Effector memory CD4-positive, alpha-beta T cell (primary cell): ENCODE results near the gene EXOSC5.
A peak's percentile ranks its signal among the peaks of the same experiment; 100 is the strongest.
"Not testable (repeated sequence)": the region's sequence is repeated elsewhere in the genome, so short reads cannot be mapped to it uniquely, and the experiment has no call there.

Experiments used
- DNase-seq, 3 donors: peaks; one replicate each; pipeline ENCODE4 v3.0.0-alpha.2; 2020
- H3K27ac ChIP-seq: 2 replicates; pipeline ENCODE4 v1.7.0; 2013; ENCODE audit warnings: mild to moderate bottlenecking, low read length, moderate library complexity; ENCODE audit not compliant: insufficient read depth, poor library complexity, severe bottlenecking
- H3K27me3 ChIP-seq: replicated peaks from 2 replicates; pipeline ENCODE4 v1.7.0; 2013; ENCODE audit warnings: mild to moderate bottlenecking, low read length; ENCODE audit not compliant: insufficient read depth, control insufficient read depth, poor library complexity, severe bottlenecking
- H3K36me3 ChIP-seq: 2 replicates; pipeline ENCODE4 v1.7.0; 2013; ENCODE audit warnings: mild to moderate bottlenecking, low read length, moderate library complexity; ENCODE audit not compliant: control insufficient read depth, insufficient read depth
- H3K4me1 ChIP-seq: 2 replicates; pipeline ENCODE4 v1.7.0; 2013; ENCODE audit warnings: low read length, mild to moderate bottlenecking; ENCODE audit not compliant: control insufficient read depth, insufficient read depth, poor library complexity, severe bottlenecking
- H3K4me3 ChIP-seq: 2 replicates; pipeline ENCODE4 v1.7.0; 2013; ENCODE audit warnings: low read length, low read depth, mild to moderate bottlenecking; ENCODE audit not compliant: insufficient read depth, poor library complexity, severe bottlenecking
- H3K9me3 ChIP-seq: 2 replicates; pipeline ENCODE4 v1.7.0; 2013; ENCODE audit warnings: mild to moderate bottlenecking, low read length, moderate library complexity; ENCODE audit not compliant: control insufficient read depth

Gene EXOSC5

GRCh38 chr19:41392775-41393174, 4.4 kb downstream of the EXOSC5 start:
- Histone ChIP-seq H3K27ac (no peak overlapping the region), H3K36me3 (peaks cover 39% of the 10 kb centered on the region), H3K9me3 (no peaks in the 10 kb centered on the region), H3K4me3 (no peak overlapping the region), H3K27me3 (no peaks in the 10 kb centered on the region), H3K4me1 (peaks cover 5% of the 10 kb centered on the region)
- DNase-seq: no peak

- Histone ChIP-seq H3K4me3 (no peak overlapping the region), H3K27ac (no peak overlapping the region), H3K9me3 (no peaks in the 10 kb centered on the region), H3K36me3 (peaks cover 44% of the 10 kb centered on the region), H3K27me3 (no peaks in the 10 kb centered on the region), H3K4me1 (peaks cover 5% of the 10 kb centered on the region)
- no peak for DNase-seq
These were observed 5.5 kb downstream of the EXOSC5 start for GRCh38 chr19:41391618-41392017.

- Histone ChIP-seq H3K27me3 (no peaks in the 10 kb centered on the region), H3K36me3 (peaks cover 37% of the 10 kb centered on the region), H3K27ac (no peak overlapping the region), H3K9me3 (no peaks in the 10 kb centered on the region), H3K4me1 (no peaks in the 10 kb centered on the region), H3K4me3 (no peak overlapping the region)
- no peak for DNase-seq
These were observed 10.7 kb downstream of the EXOSC5 start for GRCh38 chr19:41386442-41386841.

GRCh38 chr19:41384351-41384750, 12.8 kb downstream of the EXOSC5 start:
- peaks cover 19% of the 10 kb centered on the region for H3K36me3 ChIP-seq
- H3K4me3 ChIP-seq: no peak overlapping the region

GRCh38 chr19:41381536-41381935, 15.6 kb downstream of the EXOSC5 start:
- not testable (repeated sequence) for H3K36me3 ChIP-seq, H3K4me3 ChIP-seq, H3K27me3 ChIP-seq, H3K4me1 ChIP-seq, H3K27ac ChIP-seq, H3K9me3 ChIP-seq, DNase-seq

More at GRCh38 chr19:41384351-41384750, 12.8 kb downstream of the EXOSC5 start:
- no peaks in the 10 kb centered on the region for H3K9me3 ChIP-seq
- no peaks in the 10 kb centered on the region for H3K4me1 ChIP-seq
- H3K27ac ChIP-seq: no peak overlapping the region
- no peak for DNase-seq
- H3K27me3 ChIP-seq: no peaks in the 10 kb centered on the region

GRCh38 chr19:41377977-41378709, 19.0 kb downstream of the EXOSC5 start:
- no peak for DNase-seq
- H3K9me3 ChIP-seq: no peaks in the 10 kb centered on the region
- H3K4me3 ChIP-seq: no peak overlapping the region
- H3K27me3 ChIP-seq: no peaks in the 10 kb centered on the region
- no peaks in the 10 kb centered on the region for H3K36me3 ChIP-seq
- no peaks in the 10 kb centered on the region for H3K4me1 ChIP-seq
- H3K27ac ChIP-seq: no peak overlapping the region

GRCh38 chr19:41376998-41377365, 20.2 kb downstream of the EXOSC5 start:
- no peaks in the 10 kb centered on the region for H3K4me1 ChIP-seq
- peak overlapping the region; percentile 40 for H3K27ac ChIP-seq
- H3K36me3 ChIP-seq: no peaks in the 10 kb centered on the region
- H3K27me3 ChIP-seq: no peaks in the 10 kb centered on the region
- no peaks in the 10 kb centered on the region for H3K9me3 ChIP-seq
- peak overlapping the region; percentile 64 for H3K4me3 ChIP-seq
- DNase-seq: no peak

- peak within 1 kb of the TSS; percentile 40 for H3K27ac ChIP-seq
These were observed 20.7 kb downstream of the EXOSC5 start, which contains the start of gene TMEM91 for GRCh38 chr19:41376241-41376997. Gene TMEM91 (plus strand): TSS chr19:41376533. CDS start chr19:41378310, 1,777 bp downstream.

GRCh38 chr19:41373993-41374392, 23.2 kb downstream of the EXOSC5 start:
- DNase-seq: no peak
- H3K4me1 ChIP-seq: no peaks in the 10 kb centered on the region
- no peaks in the 10 kb centered on the region for H3K9me3 ChIP-seq
- no peak overlapping the region for H3K4me3 ChIP-seq
- H3K27me3 ChIP-seq: no peaks in the 10 kb centered on the region
- H3K27ac ChIP-seq: no peak overlapping the region
- H3K36me3 ChIP-seq: no peaks in the 10 kb centered on the region

More at GRCh38 chr19:41376241-41376997, 20.7 kb downstream of the EXOSC5 start, which contains the start of gene TMEM91:
- H3K9me3 ChIP-seq: no peaks in the 10 kb centered on the region
- DNase-seq: no peak
- H3K27me3 ChIP-seq: no peaks in the 10 kb centered on the region
- H3K4me1 ChIP-seq: no peaks in the 10 kb centered on the region
- H3K36me3 ChIP-seq: no peaks in the 10 kb centered on the region
- peak within 1 kb of the TSS; percentile 64 for H3K4me3 ChIP-seq

GRCh38 chr19:41372501-41372900, 24.7 kb downstream of the EXOSC5 start:
- Histone ChIP-seq H3K27ac (no peak overlapping the region), H3K4me1 (no peaks in the 10 kb centered on the region)

More at GRCh38 chr19:41372501-41372900, 24.7 kb downstream of the EXOSC5 start:
- no peaks in the 10 kb centered on the region for H3K9me3 ChIP-seq
- no peaks in the 10 kb centered on the region for H3K36me3 ChIP-seq
- H3K27me3 ChIP-seq: no peaks in the 10 kb centered on the region
- H3K4me3 ChIP-seq: no peak overlapping the region
- no peak for DNase-seq
